Gastrocnemius medialis (tissue), 4 donors: ENCODE results near the gene CIB2. TPM values are rescaled to one million over a fixed set of nuclear protein-coding genes. Genes with fewer than 3 reads are reported as not detected.
A peak's percentile ranks its signal among the peaks of the same experiment; 100 is the strongest.

Source experiments
- ATAC-seq, 2 donors: fragments of 150-250 bp; one replicate each; pipeline ENCODE4 v1.9.1; 2016
- DNase-seq, 2 donors: peaks; one replicate each; pipeline ENCODE4 v3.0.0-alpha.2; 2019
- H3K27ac ChIP-seq, 4 donors: fragments of 200-600 bp; sonication (generic); 1 replicate in 1 of 4; 2 replicates in 3 of 4; pipeline ENCODE4 v1.5.1; 2016 to 2018; ENCODE audit warnings: mild to moderate bottlenecking in 2 of 4, moderate library complexity in 1 of 4
- H3K27me3 ChIP-seq, 3 donors: fragments of 200-600 bp; sonication (generic) in 2 of 3; 1 replicate in 1 of 3; 2 replicates in 2 of 3; pipeline versions ENCODE4 v1.5.1 to v1.6.0; 2016 to 2019; ENCODE audit warnings: mild to moderate bottlenecking in 1 of 3, moderate library complexity in 1 of 3
- H3K36me3 ChIP-seq, 2 donors: fragments of 200-600 bp; sonication (generic) in 1 of 2; one replicate each; pipeline ENCODE4 v1.5.1; 2017 to 2018
- H3K4me1 ChIP-seq, 2 donors: fragments of 200-600 bp; sonication (generic) in 1 of 2; one replicate each; pipeline ENCODE4 v1.5.1; 2016 to 2017; ENCODE audit warnings: mild to moderate bottlenecking in 2 of 2
- H3K4me3 ChIP-seq, 4 donors: fragments of 200-600 bp; sonication (generic) in 3 of 4; 1 replicate in 1 of 4; 2 replicates in 3 of 4; pipeline ENCODE4 v1.5.1; 2016 to 2019; ENCODE audit warnings: mild to moderate bottlenecking in 2 of 4
- H3K9me3 ChIP-seq, 3 donors: fragments of 200-600 bp; sonication (generic) in 2 of 3; 1 replicate in 1 of 3; 2 replicates in 2 of 3; pipeline ENCODE4 v1.5.1; 2016 to 2019
- CTCF ChIP-seq, 5 experiments: fragments of 450-650 bp in 3 of 5; fragments of 200-600 bp in 2 of 5; sonication (generic) in 2 of 5; IDR thresholded peaks in 4 of 5; conservative IDR thresholded peaks in 1 of 5; 1 replicate in 4 of 5; 2 replicates in 1 of 5; pipeline ENCODE4 v1.5.1; 2016 to 2019; ENCODE audit warnings: antibody characterized with exemption in 5 of 5, mild to moderate bottlenecking in 3 of 5, moderate library complexity in 3 of 5
- POLR2A ChIP-seq, 2 donors: fragments of 450-650 bp; IDR thresholded peaks; one replicate each; pipeline ENCODE4 v1.6.1; 2017; ENCODE audit warnings: antibody characterized with exemption in 2 of 2, mild to moderate bottlenecking in 2 of 2, moderate library complexity in 2 of 2
- in situ Hi-C, 4 donors: fragments of 200-750 bp; cut with MboI; loops; one replicate each; pipeline versions ENCODE4 v1.15.0 to v1.8.0; 2017; ENCODE audit warnings: low sequenced_read_pairs in 4 of 4
- intact Hi-C: fragments of 100-400 bp; cut with DNase I; formaldehyde crosslinking; loops from one replicate; pipeline ENCODE4 v1.15.1; 2023; ENCODE audit warnings: low total_unique reads
- total RNA-seq, 4 donors: library from RNA; depleted of rRNA; stranded (reverse); fragments of >200 nt; gene quantifications; one replicate each; pipeline versions ENCODE4 v1.1.0 to v1.2.3, GENCODE V29; 2016

The CIB2 gene
- total RNA-seq, 4 donors from 2014 or later: 5.6 to 14.4 (median 6.7) TPM

- in situ Hi-C loops: no loop called here
- Histone ChIP-seq H3K36me3 (no peaks in the 10 kb centered on the region), H3K27me3 (no peaks in the 10 kb centered on the region), H3K4me3 (no peak overlapping the region), H3K4me1 (peaks cover 58 to 65% of the 10 kb centered on the region in 2 donors), H3K9me3 (no peaks in the 10 kb centered on the region), H3K27ac (peak overlapping the region; percentile 59 to 81 (median 70))
- DNase-seq: no peak
- ATAC-seq: no peak
- intact Hi-C loops: no loop called here
- TF ChIP-seq POLR2A (IDR thresholded peaks at IDR 0.05) (no peak), CTCF (IDR thresholded peaks at IDR 0.05 in 4 of 5, conservative IDR thresholded peaks at IDR 0.05 in 1 of 5) (no peak)
These were observed 58.0 kb downstream of the CIB2 start for GRCh38 chr15:78073046-78073787.

- ATAC-seq: peak; percentile 21 to 33
- no peaks in the 10 kb centered on the region for H3K27me3 ChIP-seq
These were observed 59.0 kb downstream of the CIB2 start for GRCh38 chr15:78072080-78072892.

GRCh38 chr15:78071383-78071782 is 59.9 kb downstream of the CIB2 start:
- H3K9me3 ChIP-seq: no peaks in the 10 kb centered on the region
- H3K4me3 ChIP-seq: no peak overlapping the region
- DNase-seq: no peak
- H3K4me1 ChIP-seq: peaks cover 64 to 76% of the 10 kb centered on the region in 2 donors
- H3K27ac ChIP-seq: peak overlapping the region; percentile 59 to 81 (median 70)
- in situ Hi-C loops (no loop called here), intact Hi-C loops (no loop called here)
- no peaks in the 10 kb centered on the region for H3K36me3 ChIP-seq
- no peak for ATAC-seq
- no peak for TF ChIP-seq CTCF (IDR thresholded peaks at IDR 0.05 in 4 of 5, conservative IDR thresholded peaks at IDR 0.05 in 1 of 5)
- TF ChIP-seq POLR2A (IDR thresholded peaks at IDR 0.05): no peak
- H3K27me3 ChIP-seq: no peaks in the 10 kb centered on the region

More at GRCh38 chr15:78072080-78072892, 59.0 kb downstream of the CIB2 start:
- Histone ChIP-seq H3K36me3 (no peaks in the 10 kb centered on the region), H3K4me3 (peak overlapping the region in 1 of 4 donors; percentile 5), H3K4me1 (peaks cover 62 to 68% of the 10 kb centered on the region in 2 donors), H3K27ac (peak overlapping the region; percentile 59 to 81 (median 70)), H3K9me3 (no peaks in the 10 kb centered on the region)
- in situ Hi-C loops: no loop called here
- peak; percentile 32 to 43 for DNase-seq
- intact Hi-C loops: no loop called here
- no peak for TF ChIP-seq CTCF (IDR thresholded peaks at IDR 0.05 in 4 of 5, conservative IDR thresholded peaks at IDR 0.05 in 1 of 5)
- peak in 1 of 2 donors; percentile 44 for TF ChIP-seq POLR2A (IDR thresholded peaks at IDR 0.05)

- Histone ChIP-seq H3K9me3 (no peaks in the 10 kb centered on the region), H3K4me1 (peaks cover 70 to 78% of the 10 kb centered on the region in 2 donors), H3K4me3 (no peak overlapping the region), H3K36me3 (no peaks in the 10 kb centered on the region), H3K27me3 (no peaks in the 10 kb centered on the region), H3K27ac (peak overlapping the region; percentile 5 to 77 (median 72))
- intact Hi-C loops: no loop called here
- no peak for TF ChIP-seq POLR2A (IDR thresholded peaks at IDR 0.05)
- TF ChIP-seq CTCF (IDR thresholded peaks at IDR 0.05 in 4 of 5, conservative IDR thresholded peaks at IDR 0.05 in 1 of 5): no peak
- in situ Hi-C loops: no loop called here
- DNase-seq (no peak), ATAC-seq (no peak)
These were observed 61.1 kb downstream of the CIB2 start for GRCh38 chr15:78070049-78070700.
